ENCODE results near the gene MCTP2. TPM values are rescaled to one million over a fixed set of nuclear protein-coding genes. Genes with fewer than 3 reads are reported as not detected.
"Not testable (repeated sequence)": the region's sequence is repeated elsewhere in the genome, so short reads cannot be mapped to it uniquely, and the experiment has no call there.

MCTP2 gene
- total RNA-seq, 4 donors from 2014 or later = 24.6 to 78.1 (median 40.3) TPM

GRCh38 chr15:94242257-94242656 is 10.9 kb downstream of the MCTP2 start:
- peak; percentile 65 for ATAC-seq (ENCODE audit: low FRiP score)
- no peak for DNase-seq (ENCODE audit: low spot score)
- no peak for TF ChIP-seq CTCF (IDR thresholded peaks at IDR 0.05)

GRCh38 chr15:94243003-94243402 is 11.6 kb downstream of the MCTP2 start:
- not testable (repeated sequence) for DNase-seq (ENCODE audit: low spot score); ATAC-seq (ENCODE audit: low FRiP score)

- no peak for DNase-seq (ENCODE audit: low spot score)
- TF ChIP-seq CTCF (IDR thresholded peaks at IDR 0.05) = no peak
- no peak for ATAC-seq (ENCODE audit: low FRiP score)
These were observed 12.1 kb downstream of the MCTP2 start for GRCh38 chr15:94243418-94243817.

GRCh38 chr15:94246016-94246415 is 14.7 kb downstream of the MCTP2 start:
- ATAC-seq (ENCODE audit: low FRiP score) (no peak), DNase-seq (ENCODE audit: low spot score) (no peak)
- TF ChIP-seq CTCF (IDR thresholded peaks at IDR 0.05) = no peak

GRCh38 chr15:94247789-94248638 is 16.7 kb downstream of the MCTP2 start:
- ATAC-seq (ENCODE audit: low FRiP score) (no peak), DNase-seq (ENCODE audit: low spot score) (no peak)
- TF ChIP-seq CTCF (IDR thresholded peaks at IDR 0.05) = no peak

- no peak for TF ChIP-seq CTCF (IDR thresholded peaks at IDR 0.05)
These were observed 19.4 kb downstream of the MCTP2 start for GRCh38 chr15:94250801-94251200.

GRCh38 chr15:94252223-94252766 is 20.9 kb downstream of the MCTP2 start:
- ATAC-seq (ENCODE audit: low FRiP score) (no peak), DNase-seq (ENCODE audit: low spot score) (no peak)

More at GRCh38 chr15:94250801-94251200, 19.4 kb downstream of the MCTP2 start:
- DNase-seq (ENCODE audit: low spot score) (no peak), ATAC-seq (ENCODE audit: low FRiP score) (no peak)

More at GRCh38 chr15:94252223-94252766, 20.9 kb downstream of the MCTP2 start:
- no peak for TF ChIP-seq CTCF (IDR thresholded peaks at IDR 0.05)
